Measurements from ENCODE around the gene AZU1.

GRCh38 chr19:853014-853585, 25.5 kb downstream of the AZU1 start:
- TF ChIP-seq POLR2AphosphoS5 (IDR thresholded peaks at IDR 0.05; ENCODE audit: low read depth, low read length) (no peak), POLR2A (IDR thresholded peaks at IDR 0.05; ENCODE audit: low read depth, low read length) (no peak), POU2F2 (IDR thresholded peaks at IDR 0.05; ENCODE audit: low read depth, low read length) (no peak), SPI1 (IDR thresholded peaks at IDR 0.05; ENCODE audit: low read depth, low read length) (no peak)
